Spinal cord (tissue), 10 donors: ENCODE results near the gene KLHDC9. TPM values are rescaled to one million over a fixed set of nuclear protein-coding genes. Genes with fewer than 3 reads are reported as not detected.
A peak's percentile ranks its signal among the peaks of the same experiment; 100 is the strongest.

Source experiments
- DNase-seq, 6 donors: peaks; one replicate each; pipeline versions ENCODE4 v3.0.0 to v3.0.0-alpha.2; 2013 to 2015; ENCODE audit warnings: low spot score in 6 of 6, low read depth in 4 of 6
- H3K27ac ChIP-seq: one replicate; pipeline ENCODE4 v1.5.1; 2013; ENCODE audit warnings: low read depth, low read length, control low read depth
- H3K27me3 ChIP-seq: one replicate; pipeline ENCODE4 v1.6.1; 2013; ENCODE audit warnings: low read length; ENCODE audit not compliant: control insufficient read depth, insufficient read depth
- H3K36me3 ChIP-seq: one replicate; pipeline ENCODE4 v1.6.1; 2013; ENCODE audit warnings: low read length; ENCODE audit not compliant: control insufficient read depth, insufficient read depth
- H3K4me1 ChIP-seq: one replicate; pipeline ENCODE4 v1.6.1; 2013; ENCODE audit warnings: low read length; ENCODE audit not compliant: control insufficient read depth, insufficient read depth
- H3K4me3 ChIP-seq: one replicate; pipeline ENCODE4 v1.5.1; 2013; ENCODE audit warnings: low read depth, low read length, control low read depth
- H3K9me3 ChIP-seq: one replicate; pipeline ENCODE4 v1.6.1; 2013; ENCODE audit warnings: low read length; ENCODE audit not compliant: control insufficient read depth, insufficient read depth
- WGBS: methylation state at CpG from one replicate; pipeline ENCODE4 v1.1.5; 2013; ENCODE audit warnings: missing lambda C conversion rate; ENCODE audit not compliant: insufficient coverage; 5-methylcytosine and 5-hydroxymethylcytosine counted together
- polyA plus RNA-seq, 2 donors: library from polyadenylated mRNA; unstranded; fragments of 120-200 nt; gene quantifications; one replicate each; pipeline ENCODE4 v1.2.1, GENCODE V29; 2013; ENCODE audit not compliant: insufficient read length in 2 of 2
- small RNA-seq: library from RNA; depleted of rRNA; stranded (forward); fragments of <200 nt; gene quantifications from one replicate; pipeline ENCODE3, GENCODE V24; 2014; ENCODE audit warnings: low replicate concordance
- total RNA-seq, 2 donors: library from RNA; depleted of rRNA in 1 of 2; stranded (reverse); fragments of 120-200 nt in 1 of 2; fragments of >200 nt in 1 of 2; gene quantifications; one replicate each; pipeline versions ENCODE4 v1.2.3 to v1.2.4, GENCODE V29; 2013 to 2014
- donor health status: healthy.

Gene KLHDC9
- total and polyA plus RNA-seq, 4 donors, result 10.0 to 27.7 (median 24.2) TPM

- H3K36me3 ChIP-seq, result peaks cover 4% of the 10 kb centered on the region
- H3K9me3 ChIP-seq, result no peaks in the 10 kb centered on the region
- H3K4me1 ChIP-seq, result no peaks in the 10 kb centered on the region
- DNase-seq, result peak in 2 of 6 donors; percentile 66 to 68
- H3K27ac ChIP-seq, result no peak overlapping the region
- no CpG with 5 or more reads among the region's 1 CpG for WGBS
- no peak overlapping the region for H3K4me3 ChIP-seq
- H3K27me3 ChIP-seq, result no peaks in the 10 kb centered on the region
Observed at GRCh38 chr1:161139766-161140165, 41.6 kb downstream of the KLHDC9 start.

- peaks cover 4% of the 10 kb centered on the region for H3K36me3 ChIP-seq
- DNase-seq, result no peak
- no peak overlapping the region for H3K4me3 ChIP-seq
- 95% methylated on average over 24 of the region's 29 CpGs for WGBS
- H3K27me3 ChIP-seq, result no peaks in the 10 kb centered on the region
- H3K9me3 ChIP-seq, result no peaks in the 10 kb centered on the region
- H3K27ac ChIP-seq, result no peak overlapping the region
- H3K4me1 ChIP-seq, result no peaks in the 10 kb centered on the region
Observed at GRCh38 chr1:161140755-161141400, 42.7 kb downstream of the KLHDC9 start.

- H3K27me3 ChIP-seq, result no peaks in the 10 kb centered on the region
- 67% methylated on average over 1 of the region's 3 CpGs for WGBS
- no peak overlapping the region for H3K27ac ChIP-seq
- no peaks in the 10 kb centered on the region for H3K4me1 ChIP-seq
- peaks cover 4% of the 10 kb centered on the region for H3K36me3 ChIP-seq
- H3K9me3 ChIP-seq, result no peaks in the 10 kb centered on the region
- no peak for DNase-seq
- no peak overlapping the region for H3K4me3 ChIP-seq
Observed at GRCh38 chr1:161145832-161146231, 47.7 kb downstream of the KLHDC9 start.

Small RNA genes lying within 50 kb of the gene (small RNA-seq; reads per million reads assigned to genes)
- gene RF01225, result not detected

Other genes with a start within 250 kb of the KLHDC9 start
- gene CD244, start 235.5 kb upstream of the KLHDC9 start, total RNA-seq, result under 1 TPM in 1 of 2 donors, not detected in 1; 0.69 TPM
- gene CD244, start 235.5 kb upstream of the KLHDC9 start, polyA plus RNA-seq, result under 1 TPM in 1 of 2 donors, not detected in 1; 0.11 TPM
- 1 to 10 TPM in 1 of 2 donors, under 1 TPM in 1; 0.22 to 1.1 TPM for gene ITLN1, start 213.2 kb upstream of the KLHDC9 start, total RNA-seq
- not detected for gene ITLN1, start 213.2 kb upstream of the KLHDC9 start, polyA plus RNA-seq
- gene ITLN2, start 143.6 kb upstream of the KLHDC9 start, total RNA-seq, result under 1 TPM; 0.17 to 0.20 TPM
- gene ITLN2, start 143.6 kb upstream of the KLHDC9 start, polyA plus RNA-seq, result under 1 TPM in 1 of 2 donors, not detected in 1; 0.21 TPM
- 10 to 100 TPM in 1 of 2 donors, 1 to 10 TPM in 1; 9.5 to 23.7 TPM for gene F11R, start 77.2 kb upstream of the KLHDC9 start, total RNA-seq
- gene F11R, start 77.2 kb upstream of the KLHDC9 start, polyA plus RNA-seq, result 10 to 100 TPM in 1 of 2 donors, 1 to 10 TPM in 1; 7.0 to 13.0 TPM
- 10 to 100 TPM; 12.1 to 25.5 TPM for gene TSTD1, start 59.4 kb upstream of the KLHDC9 start, total RNA-seq
- 10 to 100 TPM; 10.5 to 33.5 TPM for gene TSTD1, start 59.4 kb upstream of the KLHDC9 start, polyA plus RNA-seq
- 10 to 100 TPM; 67.1 to 81.6 TPM for gene USF1, start 52.4 kb upstream of the KLHDC9 start, total RNA-seq
- gene USF1, start 52.4 kb upstream of the KLHDC9 start, polyA plus RNA-seq, result 10 to 100 TPM; 84.8 to 93.7 TPM
- gene ARHGAP30, start 28.5 kb upstream of the KLHDC9 start, total RNA-seq, result 1 to 10 TPM; 2.1 to 4.2 TPM
- gene ARHGAP30, start 28.5 kb upstream of the KLHDC9 start, polyA plus RNA-seq, result 1 to 10 TPM; 2.6 to 3.1 TPM
- gene NECTIN4, start 8.8 kb upstream of the KLHDC9 start, total RNA-seq, result under 1 TPM in 1 of 2 donors, not detected in 1; 0.06 TPM
- gene NECTIN4, start 8.8 kb upstream of the KLHDC9 start, polyA plus RNA-seq, result under 1 TPM in 1 of 2 donors, not detected in 1; 0.15 TPM
- 10 to 100 TPM; 30.3 to 42.8 TPM for gene PFDN2, start 19.7 kb downstream of the KLHDC9 start, total RNA-seq
- gene PFDN2, start 19.7 kb downstream of the KLHDC9 start, polyA plus RNA-seq, result 100 to 1,000 TPM; 147 to 152 TPM
- gene NIT1, start 19.7 kb downstream of the KLHDC9 start, total RNA-seq, result 10 to 100 TPM; 22.4 to 48.4 TPM
- gene NIT1, start 19.7 kb downstream of the KLHDC9 start, polyA plus RNA-seq, result 10 to 100 TPM; 48.6 to 53.7 TPM
- gene DEDD, start 34.3 kb downstream of the KLHDC9 start, total RNA-seq, result 10 to 100 TPM; 16.3 to 20.2 TPM
- 10 to 100 TPM; 55.1 to 61.5 TPM for gene DEDD, start 34.3 kb downstream of the KLHDC9 start, polyA plus RNA-seq
- 100 to 1,000 TPM in 1 of 2 donors, 10 to 100 TPM in 1; 86.9 to 117 TPM for gene UFC1, start 55.6 kb downstream of the KLHDC9 start, total RNA-seq
- 100 to 1,000 TPM; 165 TPM for gene UFC1, start 55.6 kb downstream of the KLHDC9 start, polyA plus RNA-seq
- 10 to 100 TPM; 11.0 to 17.2 TPM for gene USP21, start 61.1 kb downstream of the KLHDC9 start, total RNA-seq
- 10 to 100 TPM; 51.4 to 52.1 TPM for gene USP21, start 61.1 kb downstream of the KLHDC9 start, polyA plus RNA-seq
- 10 to 100 TPM; 21.7 to 47.9 TPM for gene PPOX, start 68.1 kb downstream of the KLHDC9 start, total RNA-seq
- 10 to 100 TPM; 53.0 to 69.6 TPM for gene PPOX, start 68.1 kb downstream of the KLHDC9 start, polyA plus RNA-seq
- gene B4GALT3, start 79.1 kb downstream of the KLHDC9 start, total RNA-seq, result 10 to 100 TPM; 18.8 to 28.5 TPM
- 10 to 100 TPM; 48.4 to 52.5 TPM for gene B4GALT3, start 79.1 kb downstream of the KLHDC9 start, polyA plus RNA-seq
- 10 to 100 TPM; 17.5 to 30.4 TPM for gene ADAMTS4, start 100.7 kb downstream of the KLHDC9 start, total RNA-seq
- gene ADAMTS4, start 100.7 kb downstream of the KLHDC9 start, polyA plus RNA-seq, result 10 to 100 TPM; 46.3 to 65.6 TPM
- gene NDUFS2, start 104.0 kb downstream of the KLHDC9 start, total RNA-seq, result 100 to 1,000 TPM; 110 to 155 TPM
- 100 to 1,000 TPM; 181 to 196 TPM for gene NDUFS2, start 104.0 kb downstream of the KLHDC9 start, polyA plus RNA-seq
- gene FCER1G, start 116.9 kb downstream of the KLHDC9 start, total RNA-seq, result 10 to 100 TPM; 14.9 to 18.5 TPM
- 10 to 100 TPM; 14.5 to 18.7 TPM for gene FCER1G, start 116.9 kb downstream of the KLHDC9 start, polyA plus RNA-seq
- 1 to 10 TPM in 1 of 2 donors, not detected in 1; 5.4 TPM for gene APOA2, start 125.3 kb downstream of the KLHDC9 start, total RNA-seq
- gene APOA2, start 125.3 kb downstream of the KLHDC9 start, polyA plus RNA-seq, result not detected
- gene TOMM40L, start 127.7 kb downstream of the KLHDC9 start, total RNA-seq, result 10 to 100 TPM; 14.4 to 15.5 TPM
- gene TOMM40L, start 127.7 kb downstream of the KLHDC9 start, polyA plus RNA-seq, result 10 to 100 TPM; 23.8 to 24.2 TPM
- gene NR1I3, start 139.8 kb downstream of the KLHDC9 start, total RNA-seq, result not detected
- 1 to 10 TPM; 4.2 to 5.9 TPM for gene NR1I3, start 139.8 kb downstream of the KLHDC9 start, polyA plus RNA-seq
- 10 to 100 TPM; 18.6 to 81.2 TPM for gene PCP4L1, start 160.4 kb downstream of the KLHDC9 start, total RNA-seq
- gene PCP4L1, start 160.4 kb downstream of the KLHDC9 start, polyA plus RNA-seq, result 100 to 1,000 TPM; 104 to 113 TPM
- gene MPZ, start 211.6 kb downstream of the KLHDC9 start, total RNA-seq, result 1,000 to 10,000 TPM in 1 of 2 donors, 100 to 1,000 TPM in 1; 293 to 1,019 TPM
- gene MPZ, start 211.6 kb downstream of the KLHDC9 start, polyA plus RNA-seq, result 100 to 1,000 TPM in 1 of 2 donors, 10 to 100 TPM in 1; 79.0 to 138 TPM
- gene SDHC, start 216.0 kb downstream of the KLHDC9 start, total RNA-seq, result 10 to 100 TPM; 36.8 to 49.0 TPM
- gene SDHC, start 216.0 kb downstream of the KLHDC9 start, polyA plus RNA-seq, result 100 to 1,000 TPM; 173 to 174 TPM